Activated CD8-positive, alpha-beta memory T cell treated with anti-CD3 and anti-CD28 coated beads, Interleukin-2, amount 50 U/mL, for 4 hours (primary cell): ENCODE data around the gene BRD3OS.
A peak's percentile ranks its signal among the peaks of the same experiment; 100 is the strongest.

Experiments used
- DNase-seq: peaks from one replicate; pipeline ENCODE4 v3.0.0-alpha.2; 2020

BRD3OS gene

DNA sequence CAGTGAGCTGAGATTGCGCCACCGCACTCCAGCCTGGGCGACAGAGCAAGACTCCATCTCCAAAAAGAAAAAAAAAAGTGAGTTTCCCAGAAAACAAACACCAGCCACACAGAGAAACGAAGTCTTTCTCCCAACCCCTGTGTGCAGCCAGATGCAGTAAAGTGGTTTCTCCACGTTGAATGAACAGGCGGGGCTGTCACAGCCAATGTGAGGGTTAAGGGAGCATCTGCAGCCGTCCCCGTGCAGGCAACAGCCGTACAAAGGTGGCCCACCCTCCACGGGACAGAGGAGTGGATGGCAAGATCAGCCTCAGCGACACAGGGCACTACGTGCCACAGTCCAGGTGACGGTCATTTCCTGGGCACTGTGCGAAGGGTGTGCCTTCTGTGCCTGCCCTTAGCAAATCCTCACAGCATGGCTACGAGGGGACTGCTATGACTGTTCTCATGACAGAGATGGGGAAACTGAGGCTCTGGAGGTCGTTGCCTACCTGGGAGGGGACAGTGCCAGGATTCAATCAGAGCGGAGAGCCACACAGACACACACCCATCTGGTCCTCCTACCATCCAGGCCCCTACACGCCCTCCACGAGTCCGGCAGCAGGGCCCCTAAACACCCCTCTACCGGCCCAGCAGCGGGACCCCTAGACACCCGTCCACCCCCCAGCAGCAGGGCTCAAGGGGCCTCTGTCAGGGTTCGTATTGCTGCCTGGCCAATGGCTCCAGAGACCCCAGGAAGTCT is 35.5 kb upstream of the BRD3OS start:
- no peak for DNase-seq

DNA sequence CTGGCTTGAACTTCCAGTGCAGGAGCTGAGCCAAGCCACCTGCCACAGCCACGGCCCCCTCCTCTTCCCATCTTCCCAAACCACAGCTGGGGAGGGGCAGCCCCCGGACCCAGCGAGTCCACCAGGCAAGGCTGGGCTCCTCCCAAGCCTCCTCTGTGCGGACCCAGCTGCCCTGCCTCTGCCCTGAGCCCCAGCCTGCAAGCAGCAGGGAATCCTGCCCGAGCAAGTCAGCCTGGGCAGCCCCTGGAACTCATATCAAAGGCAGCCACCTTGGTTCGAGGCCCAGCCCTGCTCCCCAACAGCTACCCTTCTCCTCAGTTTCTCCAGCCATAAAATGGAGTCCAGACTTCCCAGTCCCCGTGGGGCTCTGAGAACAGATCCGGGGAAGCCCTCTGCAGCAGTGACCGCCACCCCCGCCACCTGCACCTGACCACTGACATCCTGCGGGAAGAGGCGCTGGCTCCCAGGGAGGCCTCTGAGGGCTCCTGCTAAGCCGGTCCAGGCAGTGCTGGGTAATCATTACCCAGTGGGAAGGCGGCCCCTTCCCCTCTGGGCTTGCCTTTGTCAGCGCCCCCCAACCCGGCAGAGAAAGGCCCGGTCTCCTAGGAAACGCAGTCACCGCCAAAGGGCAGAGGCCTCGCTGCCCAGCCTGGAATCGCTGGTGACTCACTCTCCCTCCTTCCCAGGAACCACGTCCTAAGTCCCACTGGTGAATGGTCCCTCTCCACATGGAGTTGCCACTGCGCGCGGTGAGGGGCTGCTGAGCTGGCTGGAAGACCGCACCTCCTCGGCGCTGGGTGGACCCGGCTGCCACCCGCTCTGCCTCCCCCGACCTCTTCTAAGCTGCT is 34.7 kb upstream of the BRD3OS start:
- no peak for DNase-seq

DNA sequence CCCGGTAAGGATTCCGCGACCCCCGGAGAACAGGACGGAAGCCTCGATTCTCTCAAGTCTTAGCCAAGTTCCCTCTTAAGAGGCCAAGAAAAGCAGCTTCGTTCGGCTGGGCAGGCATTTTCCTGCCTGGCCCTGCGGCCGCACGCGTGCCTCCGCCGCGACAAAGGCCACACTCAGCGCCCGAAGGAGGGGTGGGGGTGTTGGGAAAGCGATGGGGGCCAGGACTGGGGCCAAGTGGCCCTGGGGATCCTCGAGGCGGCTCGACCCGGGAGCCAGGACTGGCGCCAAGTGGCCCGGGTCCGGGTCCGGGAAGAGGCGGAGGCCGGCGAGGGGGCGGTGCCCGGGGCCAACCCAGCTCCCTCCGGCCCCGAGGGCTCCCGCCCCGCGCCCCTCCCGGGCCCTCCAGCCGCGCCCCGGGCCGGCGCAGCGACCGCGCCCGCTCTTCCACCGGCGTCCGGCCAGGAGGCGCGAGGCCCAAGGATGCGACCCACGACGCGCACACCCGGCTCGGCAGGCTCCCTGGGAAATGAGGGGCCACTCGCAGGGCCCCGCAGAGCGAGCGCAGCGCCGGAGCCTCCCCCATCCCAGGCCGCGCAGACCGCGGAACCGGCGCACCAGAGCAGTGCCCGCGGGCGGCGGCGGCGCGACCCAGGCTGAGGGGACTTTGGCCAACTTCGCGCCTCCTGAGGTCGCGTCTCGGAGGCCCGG is 33.9 kb upstream of the BRD3OS start:
- DNase-seq = no peak

DNA sequence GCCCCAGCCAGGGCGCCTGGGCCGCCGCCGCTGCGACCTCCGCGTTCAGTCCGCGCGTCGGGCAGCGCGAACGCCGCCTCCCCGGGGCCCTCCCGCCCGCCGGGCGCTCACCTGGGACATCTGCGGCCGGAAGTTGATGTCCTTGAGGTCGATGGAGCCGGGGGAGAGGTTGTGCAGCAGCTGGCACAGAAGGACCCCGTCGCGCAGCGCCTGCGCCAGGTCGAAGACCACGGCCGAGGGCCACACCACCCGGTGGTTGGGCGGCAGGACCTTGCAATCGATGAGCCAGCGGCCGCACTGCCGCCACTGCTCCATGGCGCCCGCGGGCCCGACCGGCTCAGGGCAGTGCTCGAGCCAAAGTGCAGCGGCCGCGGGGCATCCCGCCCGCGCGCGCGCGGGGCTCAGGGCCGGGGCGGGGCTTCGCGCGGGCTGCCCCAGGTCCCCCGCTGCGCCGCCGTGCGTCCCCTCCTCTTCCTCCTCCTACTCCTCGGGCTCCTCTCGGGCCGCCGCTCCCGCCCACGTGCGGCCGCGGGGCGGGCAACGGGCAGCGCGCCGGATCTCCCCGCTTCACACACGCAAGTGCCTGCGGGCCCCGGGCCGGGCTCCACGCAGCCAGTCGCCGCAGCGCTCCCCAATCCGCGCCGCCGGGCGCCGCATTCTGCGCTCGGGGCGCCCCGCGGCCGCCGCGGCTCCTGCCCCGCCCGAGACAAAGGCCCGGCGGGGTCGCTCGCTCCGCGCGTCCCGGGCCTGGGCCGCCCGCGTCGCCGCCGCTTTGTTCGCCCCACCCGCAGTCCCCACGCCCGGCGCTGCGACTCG is 33.1 kb upstream of the BRD3OS start, which contains the start of gene VAV2:
TSS of gene VAV2 (minus strand) at position 361 of the 816 bp plus-strand sequence. CDS start at position 315, 46 bp downstream.
- peak; percentile 41 for DNase-seq

DNA sequence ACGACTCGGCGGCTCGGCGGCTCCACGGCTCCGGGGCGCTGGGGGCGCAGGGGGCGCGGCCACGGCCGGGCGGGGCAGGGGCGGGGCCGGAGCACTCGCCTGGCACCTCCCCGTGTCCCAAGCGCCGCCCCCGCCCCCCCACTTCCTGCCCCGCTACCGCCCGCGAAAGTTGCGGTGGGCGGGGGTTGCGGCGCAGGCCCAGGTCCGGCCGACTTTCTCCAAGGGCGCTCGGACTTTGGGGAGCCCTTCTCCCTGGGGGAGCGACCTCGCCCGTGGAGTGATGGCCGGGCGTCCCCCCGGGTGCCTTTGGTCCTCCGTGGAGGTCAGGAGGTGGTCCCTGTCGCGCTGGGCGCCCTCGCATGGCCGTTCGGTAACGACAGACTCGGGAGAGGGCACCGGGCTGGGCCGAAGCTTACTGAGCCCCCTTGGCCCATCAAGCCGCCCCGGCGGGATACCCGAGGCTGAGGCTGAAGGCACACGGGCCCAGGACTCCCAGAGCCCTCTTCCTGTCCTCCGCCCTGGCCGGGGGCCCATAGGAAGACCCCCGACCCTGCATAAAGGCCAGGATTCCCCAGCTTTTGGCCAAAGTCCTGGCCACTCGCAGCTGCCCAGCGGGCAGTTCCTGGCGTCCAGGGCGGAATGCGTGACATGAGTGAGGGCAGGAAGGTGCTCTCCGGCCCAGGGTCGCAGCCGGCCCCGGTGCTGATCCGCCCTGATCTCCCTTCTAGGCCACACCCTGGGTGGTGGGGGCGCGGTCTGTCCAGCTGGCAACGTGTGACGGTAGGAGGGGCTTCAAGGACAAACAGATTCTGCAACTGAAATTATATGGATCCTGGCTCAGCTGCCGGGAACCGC is 32.3 kb upstream of the BRD3OS start:
- peak; percentile 77 for DNase-seq

DNA sequence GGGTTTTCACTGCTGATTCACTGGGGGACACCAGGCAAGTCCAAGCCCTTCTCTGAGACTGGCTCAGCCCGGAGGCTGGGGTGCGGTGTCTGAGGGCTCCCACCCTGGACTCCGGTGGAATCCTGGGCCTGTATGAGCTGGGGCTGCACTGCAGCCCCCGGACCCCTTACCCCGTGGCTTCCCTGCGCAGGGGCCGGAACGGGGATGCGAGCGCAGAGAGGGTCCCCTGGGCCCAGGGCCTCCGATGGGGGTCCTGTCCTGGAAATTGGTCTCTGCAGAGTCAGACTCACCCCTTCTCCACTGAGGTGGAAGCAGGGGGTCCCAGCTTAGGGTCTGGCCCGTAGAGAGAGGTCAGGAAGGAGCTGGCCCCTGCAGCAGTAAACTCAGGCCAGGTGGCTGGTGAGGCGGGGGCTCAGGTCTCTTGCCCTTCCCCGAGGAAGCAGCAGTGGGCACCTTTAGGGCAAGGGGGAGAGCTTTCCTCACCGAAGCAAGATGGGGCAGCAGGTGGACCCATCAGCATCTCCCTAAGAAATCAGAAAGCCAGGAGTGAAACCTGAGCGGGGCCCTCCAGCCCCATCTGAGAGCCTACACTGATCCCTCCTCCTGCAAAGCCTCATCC is 31.5 kb upstream of the BRD3OS start:
- no peak for DNase-seq

DNA sequence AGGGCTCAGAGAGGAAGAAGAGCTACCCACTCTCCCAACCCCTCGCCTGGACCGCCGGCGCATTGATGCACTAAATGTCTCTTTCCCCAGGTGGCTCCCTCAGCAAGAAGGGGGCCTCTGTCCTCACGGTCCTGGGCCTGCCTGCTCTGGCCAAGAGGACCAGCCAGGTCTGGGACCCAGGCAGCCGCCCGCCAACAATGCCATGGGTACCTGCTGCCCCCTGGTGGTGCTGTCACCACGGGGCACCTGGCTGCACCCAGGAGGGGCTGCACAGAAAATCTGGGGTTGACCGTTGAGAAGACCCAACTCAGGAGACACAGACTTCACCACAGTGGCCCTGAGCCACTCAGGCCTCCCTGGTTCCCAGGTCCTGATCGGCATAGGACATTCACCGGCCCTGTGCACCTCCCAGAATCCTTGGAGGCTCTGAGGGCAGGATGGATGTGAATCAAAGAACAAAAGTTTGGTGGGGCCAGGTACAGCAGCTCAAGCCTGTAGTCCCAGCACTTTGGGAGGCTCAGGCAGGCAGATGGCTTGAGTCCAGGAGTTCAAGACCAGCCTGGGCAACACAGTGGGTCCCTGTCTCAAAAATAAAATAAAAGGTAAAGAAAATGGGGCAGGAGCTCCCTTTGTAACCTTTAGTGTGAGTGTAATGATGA is 30.8 kb upstream of the BRD3OS start:
- DNase-seq = peak; percentile 80

DNA sequence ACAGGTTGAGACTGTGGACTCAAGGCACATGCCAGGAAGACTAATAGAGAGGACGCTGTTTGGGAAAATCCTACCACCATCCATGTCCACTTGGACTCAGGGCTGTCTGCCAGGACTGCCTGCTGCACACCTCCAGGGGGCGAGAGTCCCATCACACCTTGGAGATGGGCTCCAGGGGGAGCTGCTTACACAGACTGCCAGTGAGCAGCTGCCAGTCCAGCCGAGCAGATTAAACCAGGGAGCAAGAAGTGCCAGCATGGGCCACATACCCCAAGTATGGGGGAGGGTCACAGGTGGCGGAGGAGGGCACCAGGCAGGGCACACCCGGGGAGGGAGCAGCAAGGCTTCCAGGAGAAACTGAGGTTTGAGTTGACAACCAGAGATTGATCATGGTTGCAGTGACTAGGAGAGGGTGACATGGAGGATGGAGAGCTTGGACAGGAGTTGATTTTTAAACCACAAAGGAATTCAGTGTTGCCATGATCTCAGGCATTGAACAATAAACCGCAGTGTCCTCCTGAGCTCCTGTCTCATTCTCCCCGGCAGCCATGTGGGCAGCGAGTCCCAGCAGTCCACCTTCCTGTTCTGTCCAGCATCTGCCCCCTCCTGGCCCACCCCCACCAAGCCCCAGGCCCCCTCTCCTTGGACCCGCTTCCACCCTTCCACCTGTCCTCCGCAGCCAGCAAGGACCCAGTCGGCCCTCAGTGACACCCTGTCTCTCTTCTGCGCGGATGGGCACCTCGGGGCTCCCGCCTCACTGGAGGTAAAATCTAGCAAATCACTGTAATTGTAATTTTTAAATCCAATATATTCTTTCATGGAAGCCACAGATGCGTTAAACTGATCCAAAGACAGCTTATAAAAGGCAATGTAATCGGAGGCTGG is 30.0 kb upstream of the BRD3OS start:
- DNase-seq = no peak

DNA sequence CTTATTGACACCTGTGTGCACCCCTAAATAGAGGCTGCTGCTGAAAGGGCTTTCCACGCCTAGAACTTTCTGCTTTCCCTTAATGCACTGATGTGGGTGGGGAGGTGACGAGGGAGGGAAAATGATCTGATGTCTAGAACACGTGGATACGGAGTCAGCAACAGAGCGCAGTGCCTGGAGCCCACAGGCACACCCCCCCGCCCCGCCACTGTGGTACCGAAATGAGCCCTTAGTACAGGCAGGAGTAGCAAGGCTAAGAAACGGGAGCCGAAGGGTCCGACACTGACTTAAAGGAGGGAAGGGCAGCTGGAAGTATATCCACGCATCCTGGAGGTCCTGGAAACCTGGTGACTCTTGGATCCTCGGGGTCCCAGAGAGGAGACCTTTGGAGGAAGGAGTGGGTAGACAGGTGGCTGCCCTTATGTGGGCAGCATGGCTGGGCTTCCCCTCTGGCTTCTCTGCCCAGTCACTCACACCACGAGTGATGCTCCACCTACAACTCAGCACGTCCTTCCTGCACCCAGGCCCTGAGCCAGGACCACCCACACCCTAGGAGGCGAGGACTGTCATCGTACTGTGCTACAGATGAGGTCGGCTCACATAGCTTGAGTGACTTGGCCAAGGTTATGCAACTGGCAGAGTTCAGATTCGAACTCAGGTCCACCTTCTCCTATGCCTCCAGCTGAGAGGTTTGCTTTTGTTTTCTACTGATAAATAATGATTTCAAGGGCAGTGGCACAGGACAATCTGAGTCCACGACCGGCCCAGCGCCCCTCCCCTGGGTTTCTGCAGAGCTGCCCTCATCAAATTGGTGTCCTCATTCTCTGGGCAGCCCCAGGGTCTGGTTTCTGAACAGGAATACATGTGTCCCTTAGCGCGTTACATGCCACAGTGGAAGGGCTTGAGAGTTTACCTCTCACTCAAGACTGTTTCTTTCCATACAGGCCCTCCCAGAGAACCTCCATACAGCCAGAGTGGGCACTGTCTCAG is 28.5 kb upstream of the BRD3OS start:
- DNase-seq = no peak

DNA sequence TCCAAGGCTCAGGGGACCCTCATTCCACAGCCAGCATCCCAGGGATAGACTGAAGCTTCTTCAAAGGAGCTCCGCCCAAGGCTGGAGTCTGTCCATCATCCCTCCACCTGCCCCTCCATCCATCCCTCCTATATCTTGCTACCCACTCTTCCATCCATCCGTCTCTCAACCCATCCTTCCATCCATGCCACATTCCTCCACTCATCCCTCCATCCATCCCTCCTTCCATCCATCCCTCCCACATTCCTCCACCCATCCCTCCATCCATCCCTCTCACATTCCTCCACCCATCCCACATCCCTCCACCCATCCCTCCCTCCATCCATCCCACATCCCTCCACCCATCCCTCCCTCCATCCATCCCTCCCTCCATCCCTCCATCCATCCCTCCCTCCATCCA is 27.7 kb upstream of the BRD3OS start:
- DNase-seq = no peak

DNA sequence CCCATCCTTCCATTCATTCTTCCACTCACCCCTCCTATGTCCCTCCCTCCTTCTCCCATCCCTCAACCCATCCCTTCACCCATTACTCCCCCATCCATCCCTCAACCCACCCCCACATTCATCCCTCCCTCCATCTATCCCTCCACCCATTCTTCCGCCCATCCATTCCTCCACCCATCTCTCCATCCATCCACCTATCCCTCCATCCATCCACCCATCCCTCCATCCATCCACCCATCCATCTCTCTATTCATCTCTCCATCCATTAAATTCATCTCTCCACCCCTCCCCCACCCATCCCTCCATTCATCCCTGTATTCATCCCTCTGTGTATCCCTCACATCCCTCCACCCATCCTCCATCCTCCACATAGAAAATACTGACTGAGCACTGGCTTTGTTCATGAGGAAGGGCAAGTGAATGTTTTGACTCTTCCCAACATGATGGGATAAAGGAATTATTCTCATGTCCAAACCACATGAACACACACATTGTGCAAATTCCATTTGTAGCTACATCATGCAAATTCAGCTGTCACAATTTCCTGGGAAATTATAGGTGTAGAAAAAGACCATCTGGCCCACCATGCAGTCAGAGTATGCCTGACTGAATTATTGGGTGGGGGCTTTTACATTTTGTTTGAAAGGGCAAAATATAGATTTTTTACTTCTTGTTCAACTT is 26.2 kb upstream of the BRD3OS start:
- DNase-seq = no peak

DNA sequence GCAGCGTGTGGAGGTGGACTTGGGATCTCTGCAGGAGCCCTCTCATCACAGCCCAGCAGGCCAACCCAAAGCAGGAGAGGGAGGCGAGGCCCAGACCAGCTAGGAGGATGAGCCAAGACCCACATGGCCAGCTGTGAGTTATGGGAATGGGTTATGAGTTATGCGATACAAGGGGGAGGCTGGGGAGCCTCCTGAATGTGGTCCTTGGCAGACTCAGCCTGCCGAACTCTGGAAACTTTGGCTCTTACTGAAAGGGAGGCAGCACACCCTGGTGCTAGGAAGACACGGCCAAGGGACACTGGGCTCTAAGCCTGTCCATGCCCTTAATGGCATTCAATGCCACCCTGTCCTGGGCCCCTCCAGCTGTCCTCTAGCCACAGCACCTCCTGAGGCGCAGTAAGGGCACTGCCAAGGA is 25.4 kb upstream of the BRD3OS start:
- DNase-seq = no peak

DNA sequence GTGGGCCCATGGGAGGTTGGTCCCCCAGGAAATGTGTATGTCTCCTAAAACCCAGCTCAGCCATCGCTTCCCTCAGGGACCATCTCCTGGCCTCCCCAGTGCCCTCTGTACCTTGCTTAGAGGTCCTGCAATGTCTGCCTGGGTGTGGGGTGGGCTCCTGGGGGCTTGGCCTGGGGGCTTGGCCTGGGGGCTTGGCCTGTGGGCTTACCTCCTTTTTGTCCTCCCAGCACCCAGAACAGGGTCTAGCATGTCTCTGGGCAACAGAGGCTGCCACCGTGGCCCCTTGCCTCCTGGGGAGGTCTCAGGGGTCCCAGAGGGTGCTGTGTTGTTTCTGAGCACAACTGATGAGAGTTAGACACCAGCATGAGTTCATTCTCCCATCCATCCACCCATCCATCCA is 22.5 kb upstream of the BRD3OS start:
- no peak for DNase-seq

DNA sequence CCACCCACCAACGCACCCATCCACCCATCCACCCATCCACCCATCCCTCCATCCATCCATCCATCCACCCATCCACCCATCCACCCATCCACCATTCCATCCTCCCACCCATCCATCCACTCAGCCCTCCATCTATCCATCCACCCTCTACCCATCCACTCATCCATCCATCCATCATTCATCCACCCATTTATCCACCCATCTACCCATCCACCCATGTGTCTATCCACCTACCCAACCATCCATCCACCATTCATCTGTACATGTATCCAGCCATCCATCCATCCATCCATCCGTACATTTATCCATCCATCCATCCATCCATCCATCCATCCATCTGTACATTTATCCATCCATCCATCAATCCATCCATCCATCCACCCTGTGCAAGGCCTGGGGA is 22.0 kb upstream of the BRD3OS start:
- DNase-seq = no peak

DNA sequence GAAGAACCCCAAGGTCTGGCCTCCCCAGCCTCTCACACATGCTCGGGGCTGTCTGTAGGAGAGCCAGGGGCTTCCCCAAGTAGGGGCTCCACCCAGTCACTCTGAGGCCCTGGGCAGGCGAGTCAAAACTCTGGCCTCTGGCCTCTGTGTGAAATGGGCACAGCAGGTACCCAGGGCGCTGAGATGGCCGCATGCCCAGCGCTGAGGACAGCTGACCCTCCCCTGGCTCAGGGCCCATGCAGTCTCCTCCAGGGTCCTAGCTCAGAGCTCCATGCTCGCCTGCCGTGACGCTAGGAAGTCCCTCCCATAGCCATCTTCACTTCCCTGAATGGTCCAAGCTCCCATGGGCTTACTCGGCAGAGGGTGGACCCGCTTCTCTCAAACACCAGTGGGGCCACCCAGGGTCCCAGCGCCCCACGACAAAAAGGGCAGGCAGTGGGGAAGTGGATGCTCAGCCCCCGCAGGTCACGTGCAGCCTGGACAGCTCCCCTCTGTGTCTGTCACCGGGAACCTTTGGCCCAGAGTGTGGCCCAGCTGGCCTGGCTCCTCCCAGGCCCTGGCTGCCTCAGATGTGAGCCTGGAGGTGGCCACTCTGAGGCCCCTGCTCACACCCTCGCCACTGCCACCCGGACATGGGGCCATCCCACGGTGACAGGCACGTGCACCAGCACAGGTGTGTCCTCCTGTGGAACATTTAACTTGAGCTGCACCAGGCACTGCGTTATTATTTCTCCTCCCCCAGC is 21.0 kb upstream of the BRD3OS start:
- no peak for DNase-seq

DNA sequence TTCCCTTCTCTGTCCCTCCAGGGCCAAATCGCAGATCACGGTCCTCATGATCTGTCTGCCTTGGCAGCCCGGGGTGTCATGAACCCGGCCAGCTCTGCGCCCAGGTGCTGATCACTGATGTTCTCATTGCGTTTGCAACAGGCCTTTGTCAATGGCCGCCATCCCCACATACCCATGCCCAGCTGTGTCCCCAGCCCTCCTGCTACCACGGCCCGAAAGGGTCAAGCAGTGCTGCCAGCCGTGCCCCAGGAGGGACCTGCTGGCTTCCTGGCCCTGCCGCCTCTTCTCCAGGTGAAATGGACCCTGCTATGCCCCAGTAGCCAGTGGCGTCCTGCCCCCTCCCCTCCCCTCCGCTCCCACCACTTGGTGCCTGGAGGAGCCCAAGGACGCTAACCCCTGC is 20.4 kb upstream of the BRD3OS start:
- DNase-seq = no peak

DNA sequence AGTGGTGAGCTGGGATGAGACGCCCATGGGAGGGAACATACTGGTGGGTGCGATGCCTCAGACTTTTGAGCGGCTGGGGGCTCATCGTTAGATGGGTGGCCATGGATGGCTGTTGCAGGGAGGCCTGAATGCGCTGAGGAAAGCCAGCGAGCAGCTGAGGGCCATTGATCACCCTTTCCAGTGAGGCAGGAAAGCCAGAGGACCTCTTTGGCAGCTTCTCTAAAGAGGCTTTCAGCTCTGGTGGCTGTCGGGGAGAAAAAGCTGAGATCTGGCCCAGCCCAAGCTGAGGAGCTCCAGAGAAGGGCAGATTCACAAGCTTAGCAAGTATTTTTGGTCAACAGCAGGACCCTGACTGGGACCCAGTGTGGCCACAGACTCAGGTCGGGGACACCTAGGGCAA is 19.9 kb upstream of the BRD3OS start:
- no peak for DNase-seq
